Measurements from ENCODE around the gene ART5. TPM values are rescaled to one million over a fixed set of nuclear protein-coding genes. Genes with fewer than 3 reads are reported as not detected.

Gene ART5
- total RNA-seq, 2 experiments from 2014 or later: not detected

Other genes starting within 250 kb of the ART5 start
- gene ART1, start 3.1 kb upstream of the ART5 start, total RNA-seq: not detected
- gene CHRNA10, start 29.4 kb upstream of the ART5 start, total RNA-seq: 1 to 10 TPM; 1.0 to 1.5 TPM
- gene NUP98, start 155.6 kb upstream of the ART5 start, total RNA-seq: 100 to 1,000 TPM in 1 of 2 experiments, 10 to 100 TPM in 1; 98.1 to 115 TPM
- gene PGAP2, start 166.6 kb upstream of the ART5 start, total RNA-seq: 10 to 100 TPM; 35.4 to 35.6 TPM
- 100 to 1,000 TPM; 183 to 190 TPM for gene RHOG, start 199.0 kb upstream of the ART5 start, total RNA-seq
- 10 to 100 TPM; 49.4 to 55.4 TPM for gene STIM1, start 213.7 kb upstream of the ART5 start, total RNA-seq